BJ (cell line): Measurements from ENCODE around the gene FMN1. TPM values are rescaled to one million over a fixed set of nuclear protein-coding genes. Genes with fewer than 3 reads are reported as not detected.

Experiments
- CTCF ChIA-PET: fragments of 350-600 bp; formaldehyde crosslinking; extraction: SDS; loops from one replicate; lab custom pipeline; 2021; ENCODE audit warnings: antibody characterized with exemption, inconsistent platforms; lab: Yijun Ruan, JAX
- POLR2A ChIA-PET: fragments of 300-600 bp; sonication (Branson Sonifier 250); formaldehyde crosslinking; extraction: SDS; loops from one replicate; lab custom pipeline; 2021; ENCODE audit warnings: antibody characterized with exemption; lab: Charles Lee
- DNase-seq: peaks from one replicate; pipeline ENCODE4 v3.0.0-alpha.2; 2011; ENCODE audit warnings: low read depth
- H3K27me3 ChIP-seq: 2 replicates; pipeline ENCODE4 v1.6.0; 2011; ENCODE audit warnings: low read length; ENCODE audit not compliant: control insufficient read depth, insufficient read depth
- H3K36me3 ChIP-seq: 2 replicates; pipeline ENCODE4 v1.5.1; 2011; ENCODE audit warnings: low read length; ENCODE audit not compliant: control insufficient read depth, insufficient read depth
- H3K4me3 ChIP-seq: 2 replicates; pipeline ENCODE4 v1.5.1; 2011; ENCODE audit warnings: low read depth, mild to moderate bottlenecking, control low read depth, low read length
- polyA plus RNA-seq: library from polyadenylated mRNA; depleted of rRNA; stranded (reverse); fragments of >200 nt; gene quantifications from 2 replicates; pipeline ENCODE4 v1.2.3, GENCODE V29; 2011
- TF ChIP-seq, protein P1 (sequence below): IDR thresholded peaks from 2 replicates; pipeline ENCODE4 v1.5.1; 2011; ENCODE audit warnings: low read depth, mild to moderate bottlenecking, control low read depth, inconsistent platforms, low read length, moderate library complexity; ENCODE audit not compliant: insufficient read depth

Gene FMN1
- polyA plus RNA-seq, 1 experiment: 2.6 TPM

GRCh38 chr15:33098094-33099058 is 96.1 kb downstream of the FMN1 start:
- TF ChIP-seq, protein P1, sequence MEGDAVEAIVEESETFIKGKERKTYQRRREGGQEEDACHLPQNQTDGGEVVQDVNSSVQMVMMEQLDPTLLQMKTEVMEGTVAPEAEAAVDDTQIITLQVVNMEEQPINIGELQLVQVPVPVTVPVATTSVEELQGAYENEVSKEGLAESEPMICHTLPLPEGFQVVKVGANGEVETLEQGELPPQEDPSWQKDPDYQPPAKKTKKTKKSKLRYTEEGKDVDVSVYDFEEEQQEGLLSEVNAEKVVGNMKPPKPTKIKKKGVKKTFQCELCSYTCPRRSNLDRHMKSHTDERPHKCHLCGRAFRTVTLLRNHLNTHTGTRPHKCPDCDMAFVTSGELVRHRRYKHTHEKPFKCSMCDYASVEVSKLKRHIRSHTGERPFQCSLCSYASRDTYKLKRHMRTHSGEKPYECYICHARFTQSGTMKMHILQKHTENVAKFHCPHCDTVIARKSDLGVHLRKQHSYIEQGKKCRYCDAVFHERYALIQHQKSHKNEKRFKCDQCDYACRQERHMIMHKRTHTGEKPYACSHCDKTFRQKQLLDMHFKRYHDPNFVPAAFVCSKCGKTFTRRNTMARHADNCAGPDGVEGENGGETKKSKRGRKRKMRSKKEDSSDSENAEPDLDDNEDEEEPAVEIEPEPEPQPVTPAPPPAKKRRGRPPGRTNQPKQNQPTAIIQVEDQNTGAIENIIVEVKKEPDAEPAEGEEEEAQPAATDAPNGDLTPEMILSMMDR: no peak
- no peak for DNase-seq
- Histone ChIP-seq H3K4me3 (no peak overlapping the region), H3K27me3 (no peaks in the 10 kb centered on the region), H3K36me3 (no peaks in the 10 kb centered on the region)
- POLR2A ChIA-PET: no interaction called here
- CTCF ChIA-PET: interaction anchor here (1.7 to 3.7 kb wide), 2 partner anchors 10 to 34 kb away, joined by 14 to 24 read pairs; no protein-coding TSS in a partner anchor

DNA sequence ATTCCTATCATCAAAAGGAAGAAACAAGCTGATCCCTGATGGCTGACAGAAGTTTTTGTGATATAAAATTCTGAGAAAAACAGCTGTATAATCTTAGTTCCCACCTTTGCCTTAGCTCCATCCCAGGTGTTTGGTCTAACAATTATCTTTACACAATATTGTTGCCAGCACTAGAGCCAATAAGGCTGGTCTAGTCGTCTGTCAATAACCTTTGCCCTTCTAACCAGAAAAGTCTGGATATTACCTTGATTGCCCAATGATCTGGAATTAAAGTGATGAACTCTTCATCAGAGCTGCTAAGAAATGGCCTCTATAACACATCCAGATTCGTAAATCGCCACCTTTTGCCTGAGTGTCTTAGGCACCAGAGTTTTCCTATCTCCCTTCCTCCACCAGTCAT is 98.4 kb downstream of the FMN1 start:
- DNase-seq: no peak
- Histone ChIP-seq H3K36me3 (no peaks in the 10 kb centered on the region), H3K4me3 (no peak overlapping the region), H3K27me3 (no peaks in the 10 kb centered on the region)
- TF ChIP-seq, protein P1: no peak
- ChIA-PET CTCF (interaction anchor here (0.9 to 1.4 kb wide), 4 partner anchors 8 to 37 kb away, joined by 3 to 5 read pairs (median 4); no protein-coding TSS in a partner anchor), POLR2A (no interaction called here)

DNA sequence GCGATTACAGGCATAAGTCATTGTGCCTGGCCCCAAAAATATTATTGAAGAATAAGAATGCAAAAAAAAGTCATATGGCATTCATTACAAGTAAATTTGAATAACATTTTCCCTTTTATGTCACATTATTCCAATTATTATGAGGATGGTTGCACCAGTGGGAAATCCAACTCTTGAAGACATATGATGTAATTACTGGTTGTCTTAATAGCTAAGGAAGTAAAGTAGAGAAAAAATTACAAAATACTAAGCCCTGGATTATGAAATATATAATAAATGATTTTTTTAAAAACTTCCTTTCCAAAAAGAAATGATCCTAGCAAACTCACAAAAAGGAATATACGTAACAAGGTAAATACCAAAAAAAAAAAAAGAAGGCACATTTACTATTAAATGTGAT is 98.9 kb downstream of the FMN1 start:
- Histone ChIP-seq H3K27me3 (no peaks in the 10 kb centered on the region), H3K36me3 (no peaks in the 10 kb centered on the region), H3K4me3 (no peak overlapping the region)
- ChIA-PET CTCF (interaction anchor here (0.9 to 1.4 kb wide), 4 partner anchors 9 to 38 kb away, joined by 3 to 5 read pairs (median 4); no protein-coding TSS in a partner anchor), POLR2A (no interaction called here)
- TF ChIP-seq, protein P1: no peak
- DNase-seq: no peak

DNA sequence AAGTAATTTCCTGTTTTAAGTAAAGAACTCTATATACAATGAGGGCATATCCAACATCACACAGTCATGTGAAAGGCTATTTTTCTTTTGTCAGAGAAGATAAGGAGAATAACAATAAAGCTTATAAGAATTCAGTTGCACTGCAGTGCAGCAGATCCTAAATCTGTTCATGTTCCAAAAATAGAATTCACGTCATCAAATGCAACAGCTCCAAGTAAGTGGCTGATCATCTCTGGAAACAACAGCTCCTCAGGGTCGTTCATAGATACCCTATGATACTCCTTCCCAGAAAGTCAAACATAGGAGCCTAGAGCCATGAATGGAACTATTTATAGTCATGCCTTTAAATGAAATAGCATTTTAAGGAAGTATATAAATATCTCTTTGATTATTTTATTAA is 100.2 kb downstream of the FMN1 start:
- H3K36me3 ChIP-seq: no peaks in the 10 kb centered on the region
- CTCF ChIA-PET: interaction anchor here (14.0 kb wide), 1 partner anchor 42 kb away, joined by 289 read pairs; no protein-coding TSS in a partner anchor
- H3K27me3 ChIP-seq: no peaks in the 10 kb centered on the region
- DNase-seq: no peak
- no peak overlapping the region for H3K4me3 ChIP-seq
- TF ChIP-seq, protein P1: no peak
- POLR2A ChIA-PET: no interaction called here

GRCh38 chr15:33093222-33093621 is 101.3 kb downstream of the FMN1 start:
- POLR2A ChIA-PET: no interaction called here
- DNase-seq: no peak
- CTCF ChIA-PET: interaction anchor here (0.8 to 14.0 kb wide), 2 partner anchors 10 to 43 kb away, joined by 3 to 289 read pairs; no protein-coding TSS in a partner anchor

More at GRCh38 chr15:33093222-33093621, 101.3 kb downstream of the FMN1 start:
- Histone ChIP-seq H3K27me3 (no peaks in the 10 kb centered on the region), H3K4me3 (no peak overlapping the region), H3K36me3 (no peaks in the 10 kb centered on the region)
- TF ChIP-seq, protein P1: no peak
